Measurements from ENCODE around the gene YIPF4.
"Not testable (repeated sequence)": the region's sequence is repeated elsewhere in the genome, so short reads cannot be mapped to it uniquely, and the experiment has no call there.

YIPF4 gene

GRCh38 chr2:32330136-32330535 is 52.4 kb downstream of the YIPF4 start:
- TF ChIP-seq CTCF (conservative IDR thresholded peaks at IDR 0.05) = no peak
- TF ChIP-seq ZFX (IDR thresholded peaks at IDR 0.05) = no peak
- H3K27ac ChIP-seq = peak overlapping the region; percentile 69; the same call in 1 of the 2 replicates

DNA sequence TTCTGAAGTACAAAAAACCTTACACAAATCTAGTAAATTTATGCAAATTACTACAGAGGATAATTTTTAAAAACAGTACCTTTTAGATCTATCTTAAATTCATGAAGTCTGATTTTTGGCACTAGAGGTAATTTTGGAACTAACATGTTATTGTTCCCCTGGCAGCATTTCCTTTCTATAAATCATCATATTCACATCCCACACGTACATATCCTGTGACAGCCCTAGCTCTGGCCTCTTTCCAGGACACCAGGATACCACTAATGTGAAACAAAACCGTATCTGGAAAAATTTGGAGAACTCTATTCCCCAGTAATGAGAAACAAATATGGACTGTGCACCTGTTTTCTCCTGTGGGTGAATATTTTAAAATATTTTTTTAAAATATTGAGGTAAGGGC is 65.1 kb downstream of the YIPF4 start:
- TF ChIP-seq ZFX (IDR thresholded peaks at IDR 0.05) (no peak), CTCF (conservative IDR thresholded peaks at IDR 0.05) (no peak)
- no peak overlapping the region for H3K27ac ChIP-seq

- not testable (repeated sequence) for H3K27ac ChIP-seq
Observed at GRCh38 chr2:32350797-32351196, 73.1 kb downstream of the YIPF4 start.

- H3K27ac ChIP-seq = peak overlapping the region; percentile 95
- TF ChIP-seq ZFX (IDR thresholded peaks at IDR 0.05) (no peak), CTCF (conservative IDR thresholded peaks at IDR 0.05) (no peak)
Observed at GRCh38 chr2:32355976-32356680, 78.4 kb downstream of the YIPF4 start.

- TF ChIP-seq CTCF (conservative IDR thresholded peaks at IDR 0.05) (no peak), ZFX (IDR thresholded peaks at IDR 0.05) (no peak)
- peak within 1 kb of the TSS; percentile 95 for H3K27ac ChIP-seq
Observed at GRCh38 chr2:32356681-32357317, 79.1 kb downstream of the YIPF4 start, which contains the start of gene BIRC6. BIRC6 (plus strand) TSS chr2:32357023; CDS start chr2:32357162, 139 bp downstream.

DNA sequence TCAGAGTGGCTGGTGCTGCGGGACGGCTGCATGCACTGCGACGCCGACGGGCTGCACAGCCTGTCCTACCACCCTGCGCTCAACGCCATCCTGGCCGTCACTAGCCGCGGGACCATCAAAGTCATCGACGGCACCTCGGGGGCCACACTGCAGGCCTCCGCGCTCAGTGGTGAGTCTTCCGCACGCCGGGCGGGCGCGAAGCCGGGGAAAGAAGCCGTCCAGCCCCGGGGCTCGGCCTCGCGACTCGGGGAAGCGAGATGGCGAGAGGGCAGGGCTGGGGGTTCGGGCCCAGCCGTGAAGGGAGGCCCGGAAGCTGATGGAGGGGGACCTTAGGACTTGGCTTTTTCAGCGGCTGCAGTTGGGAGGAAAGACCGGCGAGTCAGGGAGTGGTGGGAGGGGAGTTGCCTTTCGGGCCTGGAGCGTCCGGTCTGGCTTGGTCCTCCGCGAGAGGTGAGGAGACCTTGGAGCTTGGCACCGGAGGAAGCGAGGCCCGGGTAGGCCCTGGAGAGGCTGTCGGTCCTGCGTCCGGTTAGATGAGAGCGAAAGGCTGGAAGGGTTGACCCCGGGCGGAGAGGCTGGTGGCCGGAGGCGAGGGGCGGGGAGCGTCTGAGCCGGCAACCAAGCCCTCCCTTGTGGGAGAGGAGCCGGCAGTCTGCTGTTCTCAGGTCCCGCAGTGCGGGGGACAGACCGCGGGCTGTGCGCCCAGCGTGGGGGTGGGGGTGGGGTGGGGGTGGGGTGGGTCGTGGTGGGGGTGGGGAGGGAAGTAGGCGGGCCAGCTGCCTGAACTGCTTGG is 79.8 kb downstream of the YIPF4 start:
- peak overlapping the region; percentile 95 for H3K27ac ChIP-seq
- no peak for TF ChIP-seq CTCF (conservative IDR thresholded peaks at IDR 0.05)
- TF ChIP-seq ZFX (IDR thresholded peaks at IDR 0.05) = peak; percentile 88

DNA sequence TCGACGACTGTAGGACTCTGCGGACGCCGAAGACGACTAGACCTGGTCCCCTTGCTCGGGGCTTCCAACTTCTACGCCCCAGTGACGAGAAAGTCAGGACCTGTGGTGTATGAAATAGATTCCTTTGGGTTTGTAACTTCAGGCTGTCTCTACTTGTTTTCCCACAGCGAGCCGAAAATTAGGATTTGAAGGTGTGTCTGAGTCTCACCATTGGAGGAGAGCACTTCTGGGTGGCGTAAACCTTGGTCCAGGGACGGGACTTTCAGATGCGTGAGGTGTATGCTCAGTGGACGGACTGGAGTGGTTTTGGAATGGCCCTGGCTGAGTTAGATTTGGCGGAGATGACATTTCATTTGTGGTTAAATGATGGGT is 80.4 kb downstream of the YIPF4 start:
- H3K27ac ChIP-seq = peak overlapping the region; percentile 95
- TF ChIP-seq ZFX (IDR thresholded peaks at IDR 0.05) = no peak
- no peak for TF ChIP-seq CTCF (conservative IDR thresholded peaks at IDR 0.05)
